H1 (cell line): ENCODE measurements around the gene KLHDC1.

Source experiments
- TBP ChIP-seq: IDR thresholded peaks from 2 replicates; pipeline ENCODE4 v1.6.1; 2011; ENCODE audit warnings: low read depth, low read length, improper control_type of control experiment
- TF ChIP-seq, protein P1 (sequence below), 3 experiments: IDR thresholded peaks; 1 replicate in 2 of 3; 2 replicates in 1 of 3; pipeline versions ENCODE4 v1.5.1 to v1.6.1; 2011; ENCODE audit warnings: low read length in 3 of 3, mild to moderate bottlenecking in 3 of 3, inconsistent platforms in 2 of 3, low read depth in 1 of 3, moderate library complexity in 1 of 3; ENCODE audit not compliant: insufficient read depth in 1 of 3; ENCODE audit errors: control extremely low read depth in 1 of 3

DNA sequence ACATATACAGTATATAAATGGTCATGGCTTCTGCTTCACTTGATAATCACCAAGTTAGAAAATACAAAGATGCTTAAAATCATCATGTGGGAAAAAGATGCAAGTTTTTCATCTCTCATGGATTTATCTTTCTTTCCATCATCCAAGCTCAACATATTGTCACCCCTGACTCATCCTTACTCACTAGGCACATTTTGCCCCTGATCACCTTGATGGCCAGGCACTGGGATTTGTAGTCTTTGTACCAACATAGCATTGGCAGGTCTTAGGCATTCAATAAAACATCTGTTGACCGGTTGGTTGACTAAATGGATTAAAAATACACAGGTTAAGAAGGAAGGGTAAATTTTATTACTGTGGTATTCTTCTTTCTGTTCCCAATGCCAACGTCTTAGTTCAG, 103.1 kb downstream of the KLHDC1 start:
- TF ChIP-seq, protein P1, sequence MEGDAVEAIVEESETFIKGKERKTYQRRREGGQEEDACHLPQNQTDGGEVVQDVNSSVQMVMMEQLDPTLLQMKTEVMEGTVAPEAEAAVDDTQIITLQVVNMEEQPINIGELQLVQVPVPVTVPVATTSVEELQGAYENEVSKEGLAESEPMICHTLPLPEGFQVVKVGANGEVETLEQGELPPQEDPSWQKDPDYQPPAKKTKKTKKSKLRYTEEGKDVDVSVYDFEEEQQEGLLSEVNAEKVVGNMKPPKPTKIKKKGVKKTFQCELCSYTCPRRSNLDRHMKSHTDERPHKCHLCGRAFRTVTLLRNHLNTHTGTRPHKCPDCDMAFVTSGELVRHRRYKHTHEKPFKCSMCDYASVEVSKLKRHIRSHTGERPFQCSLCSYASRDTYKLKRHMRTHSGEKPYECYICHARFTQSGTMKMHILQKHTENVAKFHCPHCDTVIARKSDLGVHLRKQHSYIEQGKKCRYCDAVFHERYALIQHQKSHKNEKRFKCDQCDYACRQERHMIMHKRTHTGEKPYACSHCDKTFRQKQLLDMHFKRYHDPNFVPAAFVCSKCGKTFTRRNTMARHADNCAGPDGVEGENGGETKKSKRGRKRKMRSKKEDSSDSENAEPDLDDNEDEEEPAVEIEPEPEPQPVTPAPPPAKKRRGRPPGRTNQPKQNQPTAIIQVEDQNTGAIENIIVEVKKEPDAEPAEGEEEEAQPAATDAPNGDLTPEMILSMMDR (IDR thresholded peaks at IDR 0.05; ENCODE audit: control extremely low read depth in 1 of 3, insufficient read depth in 1 of 3, low read depth in 1 of 3, low read length in 3 of 3): no peak
- TF ChIP-seq TBP: no peak
